ENCODE measurements around the gene GBX1.

Gene GBX1

DNA sequence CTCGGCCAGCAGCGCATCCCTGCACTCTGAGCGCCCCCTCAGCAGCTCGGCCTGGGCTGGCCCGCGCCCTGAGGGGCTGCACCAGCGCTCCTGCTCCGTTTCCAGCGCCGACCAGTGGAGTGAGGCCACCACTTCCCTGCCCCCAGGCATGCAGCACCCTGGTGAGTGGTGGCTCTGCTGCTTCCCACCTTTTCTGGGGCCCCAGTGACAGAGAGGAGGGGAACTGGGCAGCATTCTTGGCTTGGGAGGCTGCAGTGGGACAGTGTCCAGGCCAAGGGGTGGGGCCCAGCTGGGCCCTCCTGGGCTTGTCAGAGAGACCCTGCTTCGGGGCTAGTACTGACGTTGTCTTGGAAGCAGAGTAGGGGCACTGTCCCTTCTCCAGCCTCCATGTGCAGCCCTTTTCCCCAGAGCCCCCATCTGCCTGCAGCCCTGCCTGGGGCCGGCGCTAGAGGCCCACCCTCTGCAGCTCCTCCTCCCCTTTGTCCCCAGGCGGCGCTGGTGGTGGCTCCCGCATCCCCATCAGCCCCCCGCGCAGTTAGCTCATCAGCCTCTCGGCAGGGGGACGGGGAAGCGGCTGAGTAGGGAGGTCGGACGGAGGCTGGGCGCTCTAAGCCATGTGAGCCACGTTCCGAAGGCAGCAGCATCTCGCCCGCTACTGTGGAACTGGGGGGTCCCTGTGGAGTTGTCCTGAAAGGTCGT lies 29.2 kb downstream of the GBX1 start:
- no peak for DNase-seq

DNA sequence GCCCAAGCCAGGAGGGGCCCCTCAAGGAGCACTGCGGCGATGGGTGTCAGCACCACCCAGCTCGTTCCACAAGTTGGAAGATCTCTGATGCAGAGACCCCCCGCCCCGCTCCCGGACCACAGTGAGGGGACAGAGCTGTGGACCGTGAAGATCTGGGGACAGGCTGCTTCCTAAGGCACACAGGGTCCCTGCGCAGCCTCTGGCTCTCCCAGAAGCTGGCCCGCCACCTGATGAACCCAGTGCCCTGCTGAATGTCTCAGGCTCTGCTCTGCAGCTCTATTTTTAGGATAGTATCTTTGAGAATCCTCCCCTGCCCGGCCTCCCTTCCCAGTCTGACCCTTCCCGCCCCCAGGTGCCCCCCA lies 29.7 kb downstream of the GBX1 start:
- no peak for DNase-seq

DNA sequence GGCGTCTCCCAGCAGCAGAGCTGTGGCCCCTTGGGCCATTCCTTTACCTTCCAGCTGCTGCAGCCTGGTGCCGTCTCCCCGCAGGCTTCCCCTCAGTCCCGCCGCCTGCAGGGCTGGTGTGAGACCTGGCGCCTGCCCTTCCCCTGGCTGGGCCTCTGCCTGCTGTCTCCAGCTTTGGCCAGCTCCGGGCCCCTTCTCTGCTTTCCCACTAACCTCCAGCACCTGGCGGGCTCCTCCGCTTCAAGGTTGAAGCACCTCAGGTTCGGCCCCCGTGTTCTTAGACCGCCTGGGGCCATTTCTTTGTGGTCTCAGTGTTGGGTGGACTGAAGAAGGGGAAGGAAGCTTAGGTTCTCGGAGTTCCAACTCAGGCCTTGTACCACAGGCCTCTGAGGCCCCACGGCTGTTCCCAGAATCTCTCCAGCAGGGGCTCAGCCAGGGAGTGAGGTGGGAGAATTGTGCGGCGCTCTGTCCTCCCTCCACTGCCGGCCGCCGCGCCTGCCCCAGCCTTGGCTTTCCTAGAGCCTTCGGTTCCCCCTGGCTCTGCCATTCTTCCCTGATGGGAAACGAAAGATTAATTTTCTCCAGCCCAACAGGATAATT lies 30.3 kb downstream of the GBX1 start:
- no peak for DNase-seq

DNA sequence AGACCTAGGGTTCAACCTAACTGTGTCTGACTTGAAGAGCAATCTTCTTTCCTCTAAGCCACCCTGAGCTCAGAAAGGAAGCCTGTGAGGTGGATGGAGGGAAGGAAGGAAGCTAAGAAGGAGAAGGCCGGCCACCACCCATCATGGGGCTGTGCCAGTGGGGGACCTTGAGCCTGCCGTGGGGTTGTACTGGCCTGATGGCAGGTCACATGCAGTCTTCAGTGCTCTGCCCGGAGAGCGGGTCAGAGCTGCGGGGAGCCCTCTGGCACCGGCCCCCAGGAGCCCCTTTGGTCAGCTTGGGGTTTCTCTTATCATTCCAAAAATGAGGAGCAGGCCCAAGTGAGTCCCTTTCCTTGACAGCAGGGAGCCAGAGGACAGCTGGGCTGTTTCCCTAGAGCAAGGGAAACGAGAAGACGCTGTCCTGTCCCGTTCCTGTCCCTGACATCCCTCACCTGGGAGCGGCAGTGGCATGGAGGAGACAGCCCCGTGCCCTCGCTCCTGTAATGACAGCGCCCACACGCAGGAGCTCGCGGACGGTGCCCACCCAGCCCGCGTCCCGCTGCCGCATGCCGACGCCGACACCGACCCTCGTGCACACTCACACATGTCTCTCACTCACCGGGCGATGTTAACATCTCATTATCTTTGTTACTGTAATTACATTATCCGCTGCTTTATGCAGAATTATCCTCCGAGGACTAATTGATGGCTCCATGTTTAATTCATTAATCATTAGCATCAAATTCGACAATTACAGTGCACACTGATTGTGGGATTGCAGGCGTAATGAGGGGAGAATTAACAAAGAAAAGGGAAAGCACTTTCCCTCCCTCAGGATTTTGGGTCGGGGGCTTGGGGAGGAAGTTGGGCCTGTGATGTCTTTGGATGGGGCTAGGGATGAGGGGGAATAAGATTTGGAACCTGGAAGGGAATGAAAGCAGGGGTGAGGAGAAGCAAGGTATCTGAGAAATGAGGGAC lies 31.3 kb downstream of the GBX1 start:
- DNase-seq = no peak

- DNase-seq = no peak
Measured at GRCh38 chr7:151135525-151135845, 32.0 kb downstream of the GBX1 start.

GRCh38 chr7:151134743-151135524 lies 32.6 kb downstream of the GBX1 start:
- DNase-seq = no peak

DNA sequence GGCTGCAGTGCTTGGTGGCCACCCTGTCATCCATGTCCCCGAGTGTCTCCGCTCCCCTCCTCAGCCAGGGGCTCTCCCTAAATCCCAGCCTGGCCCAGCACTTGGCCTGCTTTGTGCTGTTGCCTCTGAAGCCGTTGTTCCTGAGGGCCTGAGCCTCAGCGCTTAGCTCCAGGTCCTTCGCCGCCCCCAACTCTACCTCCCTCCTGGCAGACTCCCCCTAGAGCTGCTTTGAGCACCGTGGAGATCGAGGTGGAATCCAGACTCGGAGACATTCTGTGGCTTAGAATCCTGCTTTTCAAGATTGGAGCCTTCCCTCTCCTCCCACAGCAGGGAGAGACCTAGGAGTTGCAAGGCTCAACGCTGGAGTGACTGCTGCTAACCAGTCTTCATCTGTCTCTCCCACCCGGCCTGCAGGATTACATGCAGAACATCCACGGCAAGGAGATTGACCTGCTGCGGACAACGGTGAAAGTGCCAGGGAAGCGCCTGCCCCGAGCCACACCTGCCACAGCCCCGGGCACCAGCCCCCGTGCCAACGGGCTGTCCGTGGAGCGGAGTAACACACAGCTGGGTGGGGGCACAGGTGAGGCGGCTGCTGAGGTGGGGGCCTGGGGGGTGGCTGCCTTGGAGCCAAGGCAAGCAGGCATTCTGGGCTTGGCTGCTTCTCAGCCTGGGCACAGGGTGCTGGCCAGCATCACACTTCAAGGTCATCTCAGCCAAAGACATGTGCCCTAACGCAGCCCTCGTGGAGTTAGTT lies 33.3 kb downstream of the GBX1 start:
- no peak for DNase-seq

DNA sequence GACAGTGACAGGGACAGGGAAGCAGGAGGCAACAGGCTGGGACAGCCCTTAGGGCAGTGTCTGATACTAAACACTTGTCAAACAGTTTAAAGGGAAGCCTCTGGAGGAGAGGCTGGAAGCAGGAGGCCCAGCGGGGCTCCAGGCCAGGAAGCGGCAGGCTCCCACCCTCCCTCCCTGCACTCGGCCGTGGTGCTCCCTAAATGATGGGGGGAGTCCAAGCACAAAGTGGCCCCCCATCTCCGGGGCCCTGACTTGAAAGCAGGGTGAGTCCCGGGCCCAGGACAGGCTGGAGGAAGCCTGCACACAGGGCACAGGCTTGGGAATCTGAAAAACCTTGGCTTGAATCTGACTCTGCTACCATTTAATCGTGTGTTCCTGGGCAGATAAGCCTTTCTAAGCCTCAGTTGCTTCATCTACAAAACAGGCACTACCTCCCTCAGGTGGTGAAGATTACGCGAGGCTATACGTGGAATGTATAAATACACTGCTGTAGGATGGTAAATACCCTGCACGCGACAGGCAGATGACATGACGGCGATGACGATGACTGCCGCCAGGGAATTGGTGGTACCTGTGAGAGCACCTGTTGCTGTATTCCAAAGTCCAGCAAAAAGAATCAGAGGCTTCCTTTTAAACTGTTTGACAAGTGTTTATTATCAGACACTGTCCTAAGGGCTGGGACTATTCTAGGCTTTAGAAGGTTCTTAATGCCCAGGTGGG lies 34.1 kb downstream of the GBX1 start:
- no peak for DNase-seq

GRCh38 chr7:151132461-151133205 lies 34.9 kb downstream of the GBX1 start:
- DNase-seq = no peak

- DNase-seq = no peak
Measured at GRCh38 chr7:151131592-151132293, 35.8 kb downstream of the GBX1 start.

GRCh38 chr7:151131224-151131591 lies 36.3 kb downstream of the GBX1 start:
- DNase-seq = no peak

- no peak for DNase-seq
Measured at GRCh38 chr7:151130741-151131157, 36.7 kb downstream of the GBX1 start.

GRCh38 chr7:151129960-151130591 lies 37.4 kb downstream of the GBX1 start:
- DNase-seq = no peak

GRCh38 chr7:151129117-151129959 lies 38.2 kb downstream of the GBX1 start:
- no peak for DNase-seq

GRCh38 chr7:151128716-151129115 lies 38.8 kb downstream of the GBX1 start:
- no peak for DNase-seq

GRCh38 chr7:151128144-151128543 lies 39.4 kb downstream of the GBX1 start:
- no peak for DNase-seq

DNA sequence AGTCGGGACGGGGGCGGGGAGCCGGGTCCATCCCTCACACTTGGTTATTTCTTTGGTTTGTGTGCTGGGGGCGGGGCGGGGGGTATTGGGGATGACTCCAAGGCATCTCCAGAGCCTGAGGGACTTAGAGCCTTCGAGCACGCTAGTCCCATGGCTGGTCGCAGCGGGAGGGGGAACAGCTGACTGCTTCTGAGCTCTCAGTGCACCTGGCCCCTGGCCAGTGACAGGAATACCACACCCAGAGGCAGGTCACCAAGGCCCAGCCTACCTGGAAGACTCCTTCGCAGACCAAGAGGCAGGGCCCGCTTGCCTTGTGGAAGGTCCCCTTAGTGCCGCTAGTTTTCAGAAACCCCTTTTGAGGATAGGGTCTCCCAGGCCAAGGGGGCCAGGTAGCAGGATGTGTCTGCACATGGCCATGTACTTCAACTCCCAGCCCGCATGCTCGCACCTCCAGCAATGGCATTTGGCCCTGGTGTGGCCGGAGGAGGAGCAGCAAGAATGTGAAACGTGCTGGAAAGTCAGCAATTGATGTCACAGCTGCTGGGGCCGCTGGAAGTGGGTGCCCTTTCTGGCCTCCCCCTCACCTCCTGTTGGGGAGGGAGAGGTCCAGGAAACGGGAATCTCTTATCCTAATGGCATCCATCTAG lies 40.9 kb downstream of the GBX1 start:
- DNase-seq = no peak

DNA sequence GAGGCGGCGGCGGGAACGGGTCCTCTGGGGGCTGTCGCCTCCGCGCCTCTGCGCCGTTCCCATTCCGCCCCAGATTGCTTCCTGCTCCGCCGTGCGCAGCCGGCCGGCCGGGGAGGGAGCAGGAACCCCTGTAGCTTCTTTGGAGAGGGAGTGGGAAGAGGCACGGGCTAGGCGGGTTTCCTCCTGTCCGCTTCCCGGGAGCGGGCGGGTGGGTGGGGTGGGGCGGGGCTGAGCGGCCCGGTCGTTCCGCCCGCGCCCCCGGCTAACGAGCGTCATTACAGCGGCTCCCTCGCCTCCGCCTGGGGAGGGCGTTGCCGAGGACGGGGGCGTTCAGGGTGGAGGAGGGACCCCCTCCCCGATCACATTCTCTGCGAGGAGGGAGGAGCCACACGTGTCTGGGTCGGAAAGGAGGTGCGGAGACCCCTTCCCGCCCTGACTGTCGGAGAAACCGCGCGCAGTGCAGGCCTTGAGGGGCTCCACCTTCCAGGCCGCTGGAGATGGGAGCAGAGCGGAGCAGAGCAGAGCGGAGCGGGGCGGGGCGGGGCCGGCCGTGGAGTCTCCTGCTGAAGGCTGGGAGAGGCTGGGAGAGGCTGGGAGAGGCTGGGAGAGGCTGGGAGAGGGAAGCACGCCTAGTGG lies 41.5 kb downstream of the GBX1 start:
- no peak for DNase-seq

All from hematopoietic multipotent progenitor cell treated with erythropoietin and hydrocortisone succinate and interleukin-3 and kit ligand, for 6 days (in vitro differentiated cells).